Neural progenitor cell (in vitro differentiated cells): ENCODE measurements around the gene FAM237A. TPM values are rescaled to one million over a fixed set of nuclear protein-coding genes. Genes with fewer than 3 reads are reported as not detected.

ENCODE experiments used
- DNase-seq: peaks from one replicate; pipeline ENCODE4 v3.0.0-alpha.2; 2016; ENCODE audit warnings: low spot score
- H2AFZ ChIP-seq: fragments of 200-600 bp; sonication (generic); replicated peaks from 2 replicates; pipeline ENCODE4 v1.6.1; 2016; ENCODE audit warnings: antibody characterized with exemption
- H3F3A ChIP-seq: fragments of 200-600 bp; sonication (generic); 2 replicates; pipeline ENCODE4 v1.6.1; 2016; ENCODE audit warnings: antibody characterized with exemption, low read depth
- H3K27ac ChIP-seq: fragments of 200-600 bp; sonication (generic); 2 replicates; pipeline ENCODE4 v1.5.1; 2016; ENCODE audit warnings: mild to moderate bottlenecking
- H3K27me3 ChIP-seq: fragments of 200-600 bp; sonication (generic); 2 replicates; pipeline ENCODE4 v1.6.1; 2016; ENCODE audit warnings: mild to moderate bottlenecking, moderate library complexity
- H3K36me3 ChIP-seq: fragments of 200-600 bp; sonication (generic); 2 replicates; pipeline ENCODE4 v1.5.1; 2016
- H3K4me1 ChIP-seq: fragments of 200-600 bp; sonication (generic); 2 replicates; pipeline ENCODE4 v1.6.1; 2016; ENCODE audit warnings: mixed run types
- H3K4me2 ChIP-seq: fragments of 200-600 bp; sonication (generic); 2 replicates; pipeline ENCODE4 v1.6.1; 2016
- H3K4me3 ChIP-seq: fragments of 200-600 bp; sonication (generic); 2 replicates; pipeline ENCODE4 v1.5.1; 2016
- H3K79me2 ChIP-seq: fragments of 200-600 bp; sonication (generic); 2 replicates; pipeline ENCODE4 v1.6.1; 2016; ENCODE audit warnings: low read depth
- H3K9ac ChIP-seq: fragments of 200-600 bp; sonication (generic); 2 replicates; pipeline ENCODE4 v1.6.1; 2016
- H3K9me3 ChIP-seq: fragments of 200-600 bp; sonication (generic); 2 replicates; pipeline ENCODE4 v1.5.1; 2016; ENCODE audit warnings: low read depth
- H4K20me1 ChIP-seq: fragments of 200-600 bp; sonication (generic); 2 replicates; pipeline ENCODE4 v1.6.1; 2016; ENCODE audit warnings: low read depth
- H3K27ac Mint-ChIP-seq: 3 replicates; pipeline ENCODE4 v1.8.0; 2021; ENCODE audit warnings: mixed read lengths
- H3K27me3 Mint-ChIP-seq: 2 replicates; pipeline ENCODE4 v1.8.0; 2022; ENCODE audit warnings: low read depth, mild to moderate bottlenecking, inconsistent platforms, moderate library complexity, mixed read lengths; ENCODE audit not compliant: insufficient read depth
- H3K36me3 Mint-ChIP-seq: 3 replicates; pipeline ENCODE4 v1.8.0; 2021; ENCODE audit warnings: mixed read lengths
- H3K4me1 Mint-ChIP-seq: 3 replicates; pipeline ENCODE4 v1.8.0; 2021; ENCODE audit warnings: mixed read lengths
- H3K4me3 Mint-ChIP-seq: 3 replicates; pipeline ENCODE4 v1.8.0; 2021; ENCODE audit warnings: mild to moderate bottlenecking, moderate library complexity, mixed read lengths
- H3K9me3 Mint-ChIP-seq: 3 replicates; pipeline ENCODE4 v1.8.0; 2020; ENCODE audit warnings: mixed read lengths
- EZH2 ChIP-seq: fragments of 200-600 bp; sonication (generic); IDR thresholded peaks from 2 replicates; pipeline ENCODE4 v1.6.1; 2017; ENCODE audit warnings: antibody characterized with exemption, mild to moderate bottlenecking, moderate library complexity
- EZH2phosphoT487 ChIP-seq: fragments of 200-600 bp; sonication (generic); IDR thresholded peaks from 2 replicates; pipeline ENCODE4 v1.6.1; 2017; ENCODE audit warnings: antibody characterized with exemption
- total RNA-seq: library from RNA; depleted of rRNA; stranded (reverse); fragments of >200 nt; gene quantifications from 2 replicates; pipeline ENCODE4 v1.2.3, GENCODE V29; 2015; ENCODE audit warnings: low replicate concordance
- TF ChIP-seq, protein P1 (sequence below): fragments of 200-600 bp; sonication (generic); IDR thresholded peaks from 2 replicates; pipeline ENCODE4 v1.5.1; 2017; ENCODE audit warnings: antibody characterized with exemption, mild to moderate bottlenecking

Gene FAM237A
- not detected in 2 replicates for total RNA-seq

DNA sequence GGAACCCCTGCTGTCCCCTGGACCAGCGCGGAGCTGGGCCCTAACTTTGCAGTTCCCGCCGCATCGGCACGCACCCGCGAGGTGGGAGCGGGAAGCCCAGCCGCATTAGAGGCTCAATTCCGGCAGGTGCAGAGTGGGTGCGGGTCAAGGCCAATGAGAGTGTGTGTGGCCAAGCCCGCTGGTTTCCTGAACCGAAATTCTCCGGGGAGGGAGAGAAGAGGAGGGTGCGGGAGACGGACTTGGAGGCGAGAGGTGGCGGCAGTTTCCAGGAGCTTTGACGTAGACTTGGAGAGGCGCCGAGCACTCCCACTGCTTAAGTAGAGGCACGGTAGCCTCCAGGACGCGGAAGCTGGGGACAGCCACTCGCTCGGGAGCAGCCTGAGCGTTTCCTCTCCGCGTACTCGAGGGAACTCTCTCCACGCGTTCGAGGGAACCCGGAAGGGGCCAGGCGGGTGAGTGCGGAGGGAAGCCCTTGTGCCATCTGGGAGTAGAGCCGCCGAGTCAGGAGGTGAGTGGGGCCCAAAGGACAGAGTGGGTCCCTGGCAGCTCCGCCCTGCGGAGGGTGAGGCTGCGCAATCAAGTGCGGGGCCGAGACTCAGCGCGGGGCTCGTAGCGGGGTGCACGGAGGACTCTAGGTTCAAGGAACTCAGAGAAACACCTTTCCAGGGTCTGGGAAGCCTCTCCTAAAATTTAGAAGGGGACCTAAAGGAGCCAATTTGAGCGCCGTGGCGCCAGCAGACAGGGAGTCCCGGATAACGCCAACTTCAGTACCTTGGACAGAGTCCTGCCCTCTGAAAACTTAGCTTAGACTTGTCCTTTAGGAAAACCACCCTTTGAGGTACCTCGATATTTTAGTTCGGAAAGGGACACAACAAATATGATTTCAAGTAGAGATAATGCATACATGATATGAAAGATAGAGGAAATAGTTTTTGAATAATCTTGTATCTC, at the start of gene FAM237A:
Gene FAM237A (plus strand): TSS at position 413 of the 951 bp plus-strand sequence. CDS start 1,750 bp downstream, outside the sequence.
- TF ChIP-seq, protein P1, sequence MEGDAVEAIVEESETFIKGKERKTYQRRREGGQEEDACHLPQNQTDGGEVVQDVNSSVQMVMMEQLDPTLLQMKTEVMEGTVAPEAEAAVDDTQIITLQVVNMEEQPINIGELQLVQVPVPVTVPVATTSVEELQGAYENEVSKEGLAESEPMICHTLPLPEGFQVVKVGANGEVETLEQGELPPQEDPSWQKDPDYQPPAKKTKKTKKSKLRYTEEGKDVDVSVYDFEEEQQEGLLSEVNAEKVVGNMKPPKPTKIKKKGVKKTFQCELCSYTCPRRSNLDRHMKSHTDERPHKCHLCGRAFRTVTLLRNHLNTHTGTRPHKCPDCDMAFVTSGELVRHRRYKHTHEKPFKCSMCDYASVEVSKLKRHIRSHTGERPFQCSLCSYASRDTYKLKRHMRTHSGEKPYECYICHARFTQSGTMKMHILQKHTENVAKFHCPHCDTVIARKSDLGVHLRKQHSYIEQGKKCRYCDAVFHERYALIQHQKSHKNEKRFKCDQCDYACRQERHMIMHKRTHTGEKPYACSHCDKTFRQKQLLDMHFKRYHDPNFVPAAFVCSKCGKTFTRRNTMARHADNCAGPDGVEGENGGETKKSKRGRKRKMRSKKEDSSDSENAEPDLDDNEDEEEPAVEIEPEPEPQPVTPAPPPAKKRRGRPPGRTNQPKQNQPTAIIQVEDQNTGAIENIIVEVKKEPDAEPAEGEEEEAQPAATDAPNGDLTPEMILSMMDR = no peak
- TF ChIP-seq EZH2 (peak; percentile 75), EZH2phosphoT487 (no peak)
- peak within 1 kb of the TSS; percentile 79 for H3K4me2 ChIP-seq
- H3K4me3 ChIP-seq = peak within 1 kb of the TSS; percentile 46

DNA sequence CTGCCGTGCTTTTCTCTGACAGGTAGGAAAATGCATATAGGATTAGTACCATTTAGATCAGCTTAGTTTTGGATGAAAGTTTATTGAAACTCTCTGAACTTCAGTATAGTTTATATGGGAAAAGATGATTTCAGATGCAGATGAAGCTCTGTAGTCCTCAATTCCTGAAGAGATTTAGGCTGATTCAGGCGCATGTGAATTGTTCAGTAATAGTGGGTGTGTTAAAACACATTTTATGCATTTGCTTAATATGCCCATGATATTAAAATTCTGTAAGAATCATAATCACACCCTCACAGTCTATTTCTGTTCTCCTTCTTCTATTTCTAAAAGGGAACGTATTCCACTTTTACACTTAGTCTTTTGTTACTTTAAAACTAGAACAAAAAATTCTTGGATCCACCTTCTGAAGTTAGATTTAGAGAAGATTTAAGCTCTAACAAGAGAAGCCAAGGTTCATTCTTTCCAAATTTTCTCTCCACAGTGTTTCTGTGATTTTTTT, 44.5 kb upstream of the FAM237A start:
- no peaks in the 10 kb centered on the region for H3K27me3 ChIP-seq
- no peaks in the 10 kb centered on the region for H3K4me1 Mint-ChIP-seq
- DNase-seq = no peak

More for the DNA sequence above, at the start of gene FAM237A:
- peaks cover 12% of the 10 kb centered on the region for H3K27me3 Mint-ChIP-seq
- H3K27ac Mint-ChIP-seq = no peak within 1 kb of the TSS
- no peaks in the 10 kb centered on the region for H3K9me3 Mint-ChIP-seq
- peak within 1 kb of the TSS; percentile 44 for H3K4me3 Mint-ChIP-seq
- Histone ChIP-seq H3K9me3 (no peaks in the 10 kb centered on the region), H3K27ac (no peak within 1 kb of the TSS), H3K27me3 (peaks cover 89% of the 10 kb centered on the region), H3K9ac (no peak within 1 kb of the TSS), H3F3A (peaks cover 4% of the 10 kb centered on the region), H3K36me3 (no peaks in the 10 kb centered on the region), H3K4me1 (peaks cover 19% of the 10 kb centered on the region), H2AFZ (no peak within 1 kb of the TSS), H4K20me1 (peaks cover 13% of the 10 kb centered on the region), H3K79me2 (no peaks in the 10 kb centered on the region)
- no peaks in the 10 kb centered on the region for H3K36me3 Mint-ChIP-seq
- peaks cover 6% of the 10 kb centered on the region for H3K4me1 Mint-ChIP-seq
- DNase-seq = peak; percentile 89

DNA sequence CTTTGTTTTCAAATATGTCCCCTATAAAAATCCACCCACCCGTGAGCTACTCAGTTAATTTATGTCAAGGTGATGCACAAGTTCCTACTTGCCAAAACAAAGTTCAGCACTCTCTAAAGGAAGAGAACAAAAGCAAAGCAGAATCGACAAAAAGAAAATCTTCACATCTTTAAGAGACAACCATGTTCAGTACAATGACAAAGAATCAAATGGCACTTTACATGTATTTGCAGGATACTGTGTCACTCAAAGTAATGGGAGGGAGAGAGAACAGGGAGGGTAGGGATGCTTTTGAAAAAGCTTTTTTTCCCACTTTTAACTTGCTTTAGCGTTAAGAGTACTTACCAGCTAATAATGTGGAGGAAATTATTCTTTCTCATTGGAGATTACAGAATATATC, 39.0 kb upstream of the FAM237A start:
- no peaks in the 10 kb centered on the region for H3K27me3 Mint-ChIP-seq
- no peaks in the 10 kb centered on the region for H3K36me3 ChIP-seq
- no peak overlapping the region for H2AFZ ChIP-seq
- H3K9me3 Mint-ChIP-seq = no peaks in the 10 kb centered on the region
- no peaks in the 10 kb centered on the region for H3F3A ChIP-seq
- no peaks in the 10 kb centered on the region for H3K9me3 ChIP-seq
- TF ChIP-seq EZH2phosphoT487 = no peak
- no peak for TF ChIP-seq EZH2
- TF ChIP-seq, protein P1 = no peak
- no peak overlapping the region for H3K27ac ChIP-seq
- no peaks in the 10 kb centered on the region for H4K20me1 ChIP-seq
- H3K4me3 ChIP-seq = no peak overlapping the region
- H3K79me2 ChIP-seq = no peaks in the 10 kb centered on the region
- DNase-seq = no peak
- no peak overlapping the region for H3K4me3 Mint-ChIP-seq
- no peak overlapping the region for H3K4me2 ChIP-seq
- H3K27ac Mint-ChIP-seq = no peak overlapping the region
- no peaks in the 10 kb centered on the region for H3K4me1 Mint-ChIP-seq
- H3K36me3 Mint-ChIP-seq = no peaks in the 10 kb centered on the region
- no peaks in the 10 kb centered on the region for H3K4me1 ChIP-seq
- H3K27me3 ChIP-seq = no peaks in the 10 kb centered on the region
- no peak overlapping the region for H3K9ac ChIP-seq

More for the DNA sequence above, 44.5 kb upstream of the FAM237A start:
- Histone ChIP-seq H3K36me3 (no peaks in the 10 kb centered on the region), H4K20me1 (no peaks in the 10 kb centered on the region), H3K4me2 (no peak overlapping the region), H3K79me2 (no peaks in the 10 kb centered on the region), H3K9ac (no peak overlapping the region), H2AFZ (no peak overlapping the region), H3F3A (no peaks in the 10 kb centered on the region), H3K4me1 (no peaks in the 10 kb centered on the region), H3K4me3 (no peak overlapping the region), H3K9me3 (no peaks in the 10 kb centered on the region), H3K27ac (no peak overlapping the region)
- H3K27me3 Mint-ChIP-seq = no peaks in the 10 kb centered on the region
- H3K36me3 Mint-ChIP-seq = peaks cover 9% of the 10 kb centered on the region
- H3K27ac Mint-ChIP-seq = no peak overlapping the region
- TF ChIP-seq EZH2 (no peak), EZH2phosphoT487 (no peak)
- TF ChIP-seq, protein P1 = no peak
- no peaks in the 10 kb centered on the region for H3K9me3 Mint-ChIP-seq
- no peak overlapping the region for H3K4me3 Mint-ChIP-seq
